ENCODE measurements around the gene TLCD3B. TPM values are rescaled to one million over a fixed set of nuclear protein-coding genes. Genes with fewer than 3 reads are reported as not detected.
"Not testable (repeated sequence)": the region's sequence is repeated elsewhere in the genome, so short reads cannot be mapped to it uniquely, and the experiment has no call there.

TLCD3B gene
- total RNA-seq, 1 donor from 2014 or later, result 0.15 TPM

DNA sequence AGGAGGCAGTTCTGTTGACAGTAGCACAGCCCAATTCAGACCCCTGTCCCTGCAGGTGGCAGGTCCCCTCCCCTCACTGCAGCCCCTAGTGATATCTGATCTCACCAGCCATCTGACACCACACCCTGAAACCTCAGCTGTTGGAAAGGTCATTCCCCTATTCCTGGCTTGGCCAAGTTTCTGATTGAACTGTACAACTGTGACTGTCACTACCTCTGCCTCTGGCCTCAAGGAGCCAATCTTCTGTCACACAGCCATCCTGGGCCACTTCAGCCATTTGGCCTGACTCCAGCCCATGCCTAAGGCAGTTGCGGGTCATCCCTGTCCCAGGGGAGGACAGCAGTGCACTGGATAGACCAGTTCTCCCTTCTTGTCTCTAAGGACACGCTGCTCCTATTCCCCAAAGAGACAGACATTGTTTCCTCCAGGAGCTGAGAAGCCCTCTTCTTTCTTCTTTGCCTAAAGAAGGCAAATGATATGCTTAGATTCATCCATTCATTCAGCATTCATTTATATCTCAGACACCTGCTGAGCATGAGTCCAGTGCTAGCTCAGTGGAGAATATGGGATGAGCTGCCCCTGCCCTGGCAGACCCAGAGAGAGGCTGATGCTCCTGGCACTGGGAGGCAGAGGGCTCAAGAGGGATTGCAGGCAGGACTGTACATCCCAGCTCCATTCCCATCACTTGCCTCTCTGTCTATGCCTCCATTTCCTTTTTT lies 29.9 kb upstream of the TLCD3B start:
- DNase-seq (ENCODE audit: low read depth), result no peak

DNA sequence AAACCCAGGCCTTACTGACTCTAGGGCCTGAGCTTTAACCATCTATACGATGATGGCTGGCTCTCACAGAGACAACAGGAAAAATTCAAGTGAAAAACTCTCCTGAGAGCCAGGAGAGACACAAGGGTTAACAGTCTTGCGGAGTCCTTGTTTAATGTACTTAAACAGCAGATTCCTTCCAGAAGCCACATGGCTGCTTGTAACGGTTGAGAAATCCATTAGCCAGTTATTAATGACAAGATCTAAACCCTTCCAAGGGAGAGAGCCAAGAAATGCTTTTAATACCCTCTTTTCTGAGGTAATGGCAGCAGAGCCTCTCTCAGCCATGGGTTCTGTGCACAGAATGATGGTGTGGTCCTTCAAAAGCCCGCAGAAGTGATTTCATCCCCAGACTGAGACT lies 29.3 kb upstream of the TLCD3B start:
- DNase-seq (ENCODE audit: low read depth), result no peak

DNA sequence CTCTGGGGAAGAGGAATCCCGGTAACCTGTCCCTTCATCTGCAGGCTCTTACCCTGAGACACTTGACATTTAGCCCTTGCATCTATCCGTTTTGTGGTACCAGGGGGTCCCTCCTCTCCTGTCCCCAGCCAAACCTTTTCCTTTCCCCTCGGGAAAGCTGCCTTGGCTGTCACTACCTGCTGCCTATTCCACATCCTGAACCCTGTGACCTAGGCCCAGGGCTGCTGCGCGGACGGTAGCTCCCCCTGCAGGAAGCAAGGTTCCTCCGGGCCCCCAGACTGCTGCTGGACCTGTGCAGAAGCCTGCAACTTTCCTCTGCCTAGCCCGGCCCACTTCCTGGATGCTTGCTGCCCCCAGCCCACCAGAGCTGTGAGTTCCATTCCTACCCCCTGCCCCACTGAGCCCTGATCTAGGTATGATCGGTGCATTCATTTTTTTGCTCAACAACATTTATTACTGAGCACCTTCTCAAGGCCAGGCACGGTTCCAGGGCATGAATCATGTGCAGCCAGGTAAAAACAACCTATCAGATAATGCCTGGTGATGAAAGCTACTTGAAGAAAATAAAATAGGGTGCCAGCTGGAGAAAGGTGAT lies 24.0 kb upstream of the TLCD3B start:
- peak; percentile 64 for DNase-seq (ENCODE audit: low read depth)

DNA sequence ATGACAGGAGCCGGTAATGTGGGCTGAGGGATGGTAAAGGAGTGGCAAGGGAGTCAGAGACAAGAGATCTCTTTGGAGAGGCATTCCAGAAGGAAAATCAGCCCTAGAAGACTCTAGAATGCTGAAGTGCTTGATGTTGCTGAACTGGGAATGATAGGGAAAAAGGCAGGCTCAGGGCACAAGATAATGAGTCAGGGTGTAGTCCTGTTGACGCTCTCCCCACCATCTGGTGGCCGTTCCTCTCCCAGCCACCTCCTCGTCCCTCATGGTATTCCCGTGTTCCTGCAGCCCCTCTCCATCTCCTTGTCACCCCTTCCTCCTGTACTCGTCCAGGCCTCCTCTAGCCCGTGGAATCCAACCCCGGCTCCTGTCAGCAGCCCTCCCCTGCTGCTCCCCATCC lies 23.4 kb upstream of the TLCD3B start:
- no peak for DNase-seq (ENCODE audit: low read depth)

DNA sequence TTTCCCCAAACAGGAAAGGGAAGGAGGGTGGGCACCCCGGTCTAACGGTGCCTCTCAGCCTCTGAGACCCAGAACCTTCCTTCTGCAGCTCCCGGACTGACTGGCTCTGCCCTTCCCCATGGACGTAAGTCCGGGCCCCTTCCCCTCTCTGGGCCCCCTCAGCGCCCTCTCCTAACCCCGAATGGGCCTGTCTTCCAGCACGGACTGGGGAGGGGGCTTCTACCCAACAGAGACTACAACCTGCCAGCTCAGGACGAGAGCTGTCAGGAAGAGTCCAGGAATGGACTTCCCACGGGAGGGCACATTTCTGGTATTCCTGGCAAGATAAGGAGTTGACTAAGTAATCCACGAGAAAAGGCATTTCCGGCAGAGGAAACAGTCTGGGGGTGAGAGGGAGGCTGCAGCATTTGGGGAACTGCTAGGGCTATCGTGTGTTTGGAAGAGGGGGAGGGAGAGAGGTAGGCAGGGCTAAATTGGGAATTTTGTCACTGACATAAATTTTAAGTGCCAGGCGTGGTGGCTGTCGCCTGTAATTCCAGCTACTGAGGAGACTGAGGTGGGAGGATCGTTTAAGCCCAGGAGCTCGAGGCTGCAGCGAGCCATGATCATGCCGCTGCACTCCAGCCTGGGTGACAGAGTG lies 22.4 kb upstream of the TLCD3B start:
- no peak for DNase-seq (ENCODE audit: low read depth)

DNA sequence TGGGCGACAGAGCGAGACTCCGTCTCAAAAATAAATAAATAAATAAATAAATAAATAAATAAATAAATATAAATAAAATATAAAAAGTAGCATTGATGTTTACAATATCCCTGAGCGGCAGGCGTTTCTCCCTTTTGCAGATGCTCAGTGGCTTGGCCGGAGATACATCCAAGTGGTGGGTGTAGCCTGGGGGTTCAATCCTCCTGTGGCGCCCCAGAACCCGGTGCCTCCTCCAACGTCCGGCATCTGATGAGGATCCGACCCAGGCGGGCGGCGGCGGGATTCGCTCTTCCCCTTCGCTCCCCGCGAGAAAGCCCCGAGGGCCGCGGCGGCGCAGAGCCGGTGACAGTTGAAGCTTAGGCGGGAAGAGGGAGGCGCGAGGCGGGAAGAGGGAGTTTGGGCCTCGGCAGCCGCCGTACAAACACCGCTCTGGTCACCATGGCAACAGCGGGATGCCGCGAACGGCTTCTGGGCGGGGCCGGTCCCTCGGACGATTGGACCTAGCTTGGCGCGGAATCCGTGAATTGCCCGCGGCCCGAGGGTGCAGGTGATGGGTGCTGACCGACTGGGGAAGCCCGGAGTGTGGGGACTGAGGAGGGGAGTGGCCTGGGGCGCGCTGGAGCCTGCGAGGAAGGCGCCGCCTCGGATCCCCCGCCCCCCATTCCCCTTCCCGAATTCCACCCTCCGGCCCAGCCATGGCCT lies 21.8 kb upstream of the TLCD3B start:
- DNase-seq (ENCODE audit: low read depth), result peak; percentile 71

DNA sequence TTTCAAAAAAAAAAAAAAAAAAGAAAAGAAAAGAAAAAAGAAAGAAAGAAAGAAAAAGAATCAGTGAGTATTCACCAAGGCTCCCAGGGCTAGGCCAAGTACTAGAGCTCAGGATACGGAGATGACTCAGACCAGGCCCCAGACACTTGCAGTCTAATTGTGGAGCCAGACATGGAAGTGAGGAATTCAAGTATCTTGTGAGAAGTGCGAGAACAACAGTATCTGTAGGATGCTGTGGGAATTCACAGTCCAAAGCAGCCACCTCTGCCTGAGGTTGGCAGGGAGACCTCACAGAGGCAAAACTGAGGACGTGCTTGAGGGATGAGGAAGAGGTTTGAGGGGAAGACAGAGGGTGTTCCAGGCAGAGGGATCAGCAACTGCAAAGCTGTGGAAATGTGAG lies 20.4 kb upstream of the TLCD3B start:
- peak; percentile 21 for DNase-seq (ENCODE audit: low read depth)

DNA sequence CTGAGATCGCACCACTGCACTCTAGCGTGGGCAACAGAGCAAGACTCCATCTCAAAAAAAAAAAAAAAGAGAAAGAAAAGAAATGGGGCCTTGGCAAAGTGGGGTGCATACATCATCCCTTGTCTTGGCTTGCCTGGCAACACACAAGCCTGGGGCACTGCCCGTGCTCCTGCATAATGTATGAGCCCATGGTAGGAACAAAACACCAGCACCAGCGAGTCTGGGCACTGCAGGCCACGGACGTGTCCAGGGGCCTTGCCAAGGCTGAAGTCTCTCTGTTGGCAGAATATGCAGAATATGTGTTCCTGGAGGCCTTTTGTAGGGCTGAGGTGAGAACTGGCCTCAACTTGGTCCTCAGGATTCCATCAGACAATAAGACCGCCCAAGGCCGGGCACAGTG lies 18.8 kb upstream of the TLCD3B start:
- peak; percentile 46 for DNase-seq (ENCODE audit: low read depth)

DNA sequence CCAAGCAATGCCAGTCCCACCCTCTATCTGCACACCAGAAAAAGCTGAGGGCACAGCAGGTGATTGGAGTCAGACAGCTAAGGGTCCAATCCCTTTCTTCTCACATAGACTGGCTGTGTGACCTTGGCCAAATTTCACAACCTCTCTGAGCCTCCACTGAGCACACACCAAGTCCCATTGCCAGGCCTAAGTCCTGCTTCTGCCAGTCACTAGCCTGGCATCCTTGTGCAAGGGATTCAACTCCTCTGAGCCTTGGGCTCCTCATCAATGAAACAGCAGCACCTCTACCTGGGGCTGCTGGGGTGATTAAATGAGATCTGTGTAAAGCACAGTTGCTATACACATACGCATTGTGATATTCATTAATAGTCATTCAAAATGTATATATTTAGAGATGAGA lies 15.5 kb upstream of the TLCD3B start:
- DNase-seq (ENCODE audit: low read depth), result no peak

DNA sequence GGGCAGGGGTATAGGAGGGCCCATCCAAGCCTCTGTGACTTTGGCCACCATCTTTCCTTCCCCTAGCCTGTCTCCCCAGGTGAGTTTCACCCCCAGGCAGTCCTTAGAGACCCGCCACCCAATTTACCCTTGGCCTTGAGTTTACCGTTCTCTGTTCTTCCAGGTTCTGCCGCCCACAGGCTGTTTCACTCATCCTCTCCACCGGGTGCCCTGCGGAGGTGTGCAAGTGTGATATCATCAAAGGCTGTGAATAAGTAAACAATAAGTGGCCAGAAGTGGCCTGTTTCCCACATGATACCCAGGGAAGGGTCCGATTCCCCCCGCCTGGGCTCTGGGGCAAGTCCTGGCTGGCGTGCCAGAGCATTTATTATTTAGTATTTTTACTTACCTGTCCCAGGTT lies 15.1 kb upstream of the TLCD3B start:
- DNase-seq (ENCODE audit: low read depth), result no peak

DNA sequence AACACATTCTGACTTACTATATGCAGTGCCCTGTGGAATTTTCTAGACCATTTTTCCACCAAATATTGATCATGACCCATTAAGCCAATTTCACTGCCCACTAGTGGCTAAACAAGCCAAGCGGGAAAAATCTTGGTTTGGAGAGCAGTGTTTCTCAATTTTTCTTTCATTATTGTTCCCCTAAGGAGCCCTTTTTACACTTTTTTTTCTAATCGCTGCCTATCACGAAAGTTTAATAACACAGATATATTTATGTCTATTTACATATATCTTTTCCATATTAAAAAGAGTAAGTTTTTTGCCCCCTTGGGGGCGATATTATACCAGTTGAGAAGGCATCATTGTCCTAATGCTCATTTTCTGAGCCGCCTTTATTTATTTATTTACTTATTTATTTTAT lies 10.8 kb upstream of the TLCD3B start:
- peak; percentile 30 for DNase-seq (ENCODE audit: low read depth)

DNA sequence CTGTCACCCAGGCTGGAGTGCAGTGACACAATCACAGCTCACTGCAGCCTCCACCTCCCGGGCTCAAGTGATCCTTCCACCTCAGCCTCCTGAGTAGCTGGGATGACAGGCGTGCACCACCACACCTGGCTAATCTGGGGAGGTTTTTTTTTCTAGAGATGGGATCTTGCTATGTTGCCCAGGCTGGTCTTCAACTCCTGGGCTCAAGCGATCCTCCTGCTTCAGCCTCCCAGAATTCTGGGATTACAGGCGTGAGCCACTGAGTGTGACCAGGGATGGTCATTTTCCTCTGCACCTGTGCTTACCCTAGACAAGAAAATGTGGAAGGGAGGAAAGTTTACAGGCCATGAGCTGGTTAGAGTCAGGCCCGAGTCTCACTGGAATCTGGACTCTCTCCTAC lies 9.6 kb upstream of the TLCD3B start:
- DNase-seq (ENCODE audit: low read depth), result not testable (repeated sequence)

DNA sequence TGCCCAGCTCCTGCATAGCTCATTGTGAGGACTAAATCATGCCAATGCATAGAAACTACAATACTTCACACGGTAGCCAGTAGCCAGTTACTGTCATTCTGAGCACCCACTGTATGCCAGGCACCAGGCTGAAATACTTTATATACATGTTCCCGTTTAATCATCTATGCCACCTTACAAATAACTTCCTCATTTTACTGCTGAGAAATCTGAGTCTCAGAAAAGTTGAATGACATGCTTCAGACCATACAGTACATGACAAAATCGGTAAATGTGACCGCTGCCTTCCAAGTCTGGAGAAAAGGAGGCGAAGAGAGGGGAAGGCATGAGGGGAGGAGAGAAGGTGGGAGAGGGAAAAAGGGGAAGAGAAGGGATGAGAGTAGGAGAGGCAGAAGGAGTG lies 9.2 kb upstream of the TLCD3B start:
- DNase-seq (ENCODE audit: low read depth), result no peak

DNA sequence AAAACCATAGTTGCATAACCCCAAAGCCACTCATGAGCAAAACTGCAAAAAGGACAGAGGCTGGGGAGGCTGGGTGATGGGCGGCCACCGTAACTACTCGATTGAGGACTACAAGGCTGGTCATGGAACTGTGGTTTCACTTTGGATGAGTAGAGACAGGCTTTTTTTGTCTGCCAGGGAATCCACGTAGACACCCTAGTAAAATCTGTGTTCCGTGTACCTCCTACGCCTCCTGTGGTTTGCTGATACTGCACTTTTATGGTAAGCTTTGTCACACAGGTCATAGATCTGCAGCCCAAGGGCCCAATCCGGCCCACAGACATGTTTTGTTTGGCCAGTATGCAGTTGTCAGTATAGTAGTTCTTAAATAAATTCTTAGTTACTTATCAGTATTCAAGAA lies 2.2 kb upstream of the TLCD3B start:
- peak; percentile 65 for DNase-seq (ENCODE audit: low read depth)

DNA sequence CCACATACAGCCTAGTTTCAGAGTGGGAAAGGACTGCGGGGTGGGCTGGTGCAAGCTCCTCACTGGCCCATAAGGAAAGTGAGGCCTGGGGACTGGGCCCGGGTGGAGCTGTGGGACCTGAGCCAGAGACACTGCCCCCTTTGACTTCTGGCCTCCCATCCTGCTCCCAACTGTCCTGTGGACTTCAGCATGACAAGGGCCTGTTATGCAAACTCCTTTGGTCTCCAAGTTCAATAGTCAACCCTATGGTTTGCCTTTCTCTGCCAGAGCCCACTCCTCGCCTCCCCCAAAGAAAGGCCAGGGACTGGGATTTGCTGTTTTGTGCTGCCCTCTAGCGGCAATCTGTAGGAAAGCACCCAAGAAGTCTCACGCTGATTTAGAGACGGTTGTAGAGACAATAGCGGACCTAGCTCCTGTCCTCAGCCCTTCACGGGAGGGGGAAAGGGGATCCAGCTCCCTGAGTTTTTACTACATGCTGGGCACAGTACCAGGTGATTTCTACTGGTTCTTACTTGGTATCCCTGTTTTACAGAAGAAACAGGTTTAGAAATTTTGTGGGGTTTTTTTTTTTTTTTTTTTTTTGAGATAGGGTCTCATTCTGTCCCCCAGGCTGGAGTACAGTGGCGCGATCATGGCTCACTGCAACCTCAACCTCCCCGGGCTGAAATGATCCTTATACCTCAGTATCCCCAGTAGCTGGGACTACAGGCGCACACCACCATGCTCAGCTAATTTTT lies 1.2 kb upstream of the TLCD3B start:
- peak; percentile 66 for DNase-seq (ENCODE audit: low read depth)

DNA sequence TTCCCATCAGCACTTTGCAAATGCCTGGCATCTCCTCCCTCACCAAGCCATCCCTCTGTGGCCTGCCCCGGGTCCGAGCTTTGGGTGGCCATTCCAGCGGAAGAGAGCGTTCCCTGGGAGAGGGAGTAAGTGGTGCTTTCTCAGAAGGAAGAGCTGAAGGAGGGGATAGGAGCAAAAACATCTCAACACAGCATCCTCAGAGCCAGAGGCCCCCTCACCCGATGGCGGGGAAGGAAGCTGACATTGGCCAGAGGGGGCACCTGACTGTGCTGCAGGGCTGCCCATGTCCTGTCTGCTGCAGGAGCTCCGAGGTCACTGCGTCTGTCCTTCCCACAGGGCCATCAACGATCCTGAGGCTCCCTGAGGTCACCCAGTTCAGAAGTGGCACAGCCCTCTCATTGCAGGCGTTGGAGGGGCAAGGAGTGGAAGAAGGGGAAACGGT lies 427 bp upstream of the TLCD3B start:
- DNase-seq (ENCODE audit: low read depth), result no peak

DNA sequence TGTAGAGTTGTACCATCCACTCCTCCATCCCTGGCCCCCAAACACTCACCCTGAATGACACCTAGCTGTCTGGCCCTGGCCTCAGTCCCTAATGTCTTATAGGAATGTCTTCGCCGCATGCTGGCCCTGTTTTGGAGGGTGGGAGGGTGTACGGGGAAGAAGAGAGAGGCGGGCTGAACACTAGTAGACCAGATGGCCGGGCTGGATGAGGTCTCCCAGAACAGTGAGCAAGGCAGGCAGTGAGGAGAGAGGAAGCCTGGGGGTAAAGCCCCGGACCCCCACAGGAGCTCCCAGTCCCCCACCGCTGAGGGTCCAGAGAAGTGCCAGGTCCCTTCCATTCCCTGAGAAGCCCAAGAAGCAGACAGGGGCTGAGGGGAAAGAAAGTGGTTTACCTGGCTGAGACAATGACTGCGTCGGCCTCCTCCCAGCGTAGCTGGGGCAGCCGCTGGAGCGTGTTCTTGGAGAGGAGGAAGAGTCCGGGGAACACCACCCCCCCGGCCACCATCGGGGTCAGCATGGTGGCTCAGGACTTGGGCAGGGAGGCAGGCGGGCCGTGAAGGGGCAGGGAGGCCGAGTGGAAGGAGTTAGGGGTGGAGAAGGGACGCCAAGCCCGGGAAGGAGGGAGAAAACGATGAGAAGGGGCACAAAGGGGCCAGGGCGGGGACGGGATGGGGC lies 923 bp downstream of the TLCD3B start:
- no peak for DNase-seq (ENCODE audit: low read depth)

DNA sequence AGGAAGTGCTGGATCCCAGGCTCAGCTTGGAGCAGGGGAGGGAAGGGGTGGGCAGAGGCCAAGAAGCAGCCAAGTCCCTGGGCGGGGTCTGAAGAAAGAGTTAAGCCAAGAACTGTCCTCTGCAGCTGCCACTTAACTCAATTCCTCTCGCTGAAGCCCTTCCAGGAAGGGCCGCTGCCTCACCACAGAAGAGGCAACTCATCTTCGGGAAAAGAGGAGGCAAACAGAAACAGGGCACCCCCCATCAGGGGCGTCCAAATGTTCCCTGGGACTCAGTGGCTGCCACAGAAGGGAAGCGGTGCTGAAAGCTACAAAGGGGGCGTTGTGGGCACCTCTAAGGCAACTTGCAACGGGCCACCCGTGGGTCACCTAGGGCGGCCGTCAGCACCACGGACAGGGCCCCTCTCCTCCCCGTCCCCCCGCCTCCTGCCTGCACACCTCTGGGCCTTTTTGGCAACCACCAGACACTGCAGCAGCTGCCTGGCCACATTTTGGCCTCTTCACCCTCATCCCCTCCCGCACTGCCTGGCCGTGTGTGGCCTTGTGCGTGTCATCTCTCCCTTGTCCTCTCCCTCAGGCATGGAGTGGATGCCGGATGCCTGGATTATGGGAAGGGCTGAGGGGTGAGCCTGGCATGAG lies 2.5 kb downstream of the TLCD3B start:
- DNase-seq (ENCODE audit: low read depth), result no peak

DNA sequence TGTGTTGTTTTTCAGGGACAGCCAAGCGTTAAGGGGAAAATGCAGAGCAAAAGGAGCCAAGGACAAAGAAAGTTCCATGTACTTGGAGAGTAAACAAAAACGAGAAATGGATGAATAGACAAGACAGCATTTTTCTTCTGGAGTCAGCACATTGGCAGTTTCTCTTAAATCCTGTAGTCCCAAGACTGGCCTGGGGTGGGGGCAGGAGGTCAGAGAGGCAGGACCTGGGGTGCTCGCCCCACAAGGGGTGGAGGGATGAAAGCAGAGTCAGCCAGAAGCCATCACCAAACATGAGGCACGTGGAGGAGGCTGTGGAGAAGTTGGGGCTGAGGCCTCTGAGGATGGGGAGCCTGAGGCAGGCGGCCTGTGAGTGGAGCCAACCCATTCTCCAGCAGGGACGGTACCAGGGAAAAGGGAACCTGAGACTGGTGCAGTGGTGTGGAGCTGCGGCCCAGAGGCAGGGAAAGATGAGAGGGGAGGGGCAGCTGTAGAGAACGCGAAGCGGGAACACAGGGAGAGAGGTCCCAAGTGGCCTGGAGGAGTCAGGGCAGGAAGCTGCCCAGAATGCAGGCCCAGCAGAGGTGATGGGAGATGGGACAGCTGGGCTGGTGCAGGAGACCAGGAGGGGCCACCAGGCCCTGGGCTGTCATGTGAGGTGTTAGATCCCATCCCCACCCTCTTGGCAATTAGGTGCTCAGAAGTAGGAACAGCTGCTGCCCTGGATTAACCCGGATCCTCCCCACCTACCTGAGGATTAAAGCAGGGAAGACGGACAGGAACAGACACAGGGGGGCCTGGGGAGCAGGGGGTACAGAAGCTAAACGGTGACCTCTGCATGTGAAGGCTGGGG lies 3.3 kb downstream of the TLCD3B start:
- no peak for DNase-seq (ENCODE audit: low read depth)

DNA sequence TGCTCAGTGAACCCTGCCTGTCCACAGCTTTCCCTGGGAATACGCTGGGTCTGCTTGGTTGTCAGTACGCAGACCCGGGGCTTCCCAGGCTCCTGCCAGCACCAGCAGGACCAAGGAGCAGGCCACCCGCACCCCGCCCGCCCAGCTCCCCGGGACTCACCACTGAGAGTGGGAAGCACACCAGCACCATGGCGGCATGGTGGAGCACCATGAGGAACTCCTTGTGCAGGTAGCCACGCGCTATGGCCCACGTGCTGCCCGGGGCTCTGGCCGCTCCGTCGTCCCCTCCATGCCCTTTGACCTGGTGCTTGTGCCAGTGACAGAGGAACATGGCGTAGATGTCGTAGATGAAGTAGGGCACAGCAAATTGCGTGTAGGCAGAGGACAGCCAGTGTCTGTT lies 4.6 kb downstream of the TLCD3B start:
- DNase-seq (ENCODE audit: low read depth), result no peak
